Omental fat pad (tissue), 4 donors: ENCODE results near the gene UBE4A. TPM values are rescaled to one million over a fixed set of nuclear protein-coding genes. Genes with fewer than 3 reads are reported as not detected.
A peak's percentile ranks its signal among the peaks of the same experiment; 100 is the strongest.
"Not testable (repeated sequence)": the region's sequence is repeated elsewhere in the genome, so short reads cannot be mapped to it uniquely, and the experiment has no call there.

Experiments used
- ATAC-seq: fragments of 150-250 bp; one replicate; pipeline ENCODE4 v1.9.1; 2016; ENCODE audit warnings: mild to moderate bottlenecking, moderate library complexity; ENCODE audit not compliant: low FRiP score
- DNase-seq: peaks from one replicate; pipeline ENCODE4 v3.0.0-alpha.2; 2019; ENCODE audit warnings: low spot score
- CTCF ChIP-seq, 3 donors: fragments of 450-650 bp; IDR thresholded peaks; one replicate each; pipeline ENCODE4 v1.5.1; 2016 to 2017; ENCODE audit warnings: antibody characterized with exemption in 3 of 3, mild to moderate bottlenecking in 3 of 3, moderate library complexity in 2 of 3
- total RNA-seq, 4 donors: library from RNA; depleted of rRNA; stranded (reverse); fragments of >200 nt; gene quantifications; one replicate each; pipeline ENCODE4 v1.1.0, GENCODE V29; 2016

The UBE4A gene
- total RNA-seq, 4 donors from 2014 or later: 39.3 to 45.9 (median 42.3) TPM

- TF ChIP-seq CTCF (IDR thresholded peaks at IDR 0.05): no peak
- DNase-seq: peak; percentile 77
- ATAC-seq: peak; percentile 57
These were observed 41.9 kb downstream of the UBE4A start, which contains the start of gene ATP5MG for GRCh38 chr11:118401151-118401879. TSS of gene ATP5MG (plus strand) at chr11:118401606. CDS start at chr11:118401666, 60 bp downstream.

GRCh38 chr11:118401880-118402590, 42.6 kb downstream of the UBE4A start:
- ATAC-seq (peak; percentile 87), DNase-seq (no peak)
- TF ChIP-seq CTCF (IDR thresholded peaks at IDR 0.05): no peak

GRCh38 chr11:118402594-118402993, 43.2 kb downstream of the UBE4A start:
- DNase-seq, ATAC-seq: not testable (repeated sequence)

GRCh38 chr11:118406599-118407166, 47.3 kb downstream of the UBE4A start:
- no peak for DNase-seq
- no peak for TF ChIP-seq CTCF (IDR thresholded peaks at IDR 0.05)
- no peak for ATAC-seq

- ATAC-seq (no peak), DNase-seq (no peak)
- no peak for TF ChIP-seq CTCF (IDR thresholded peaks at IDR 0.05)
These were observed 50.8 kb downstream of the UBE4A start for GRCh38 chr11:118410055-118410745.

GRCh38 chr11:118411530-118411929, 52.1 kb downstream of the UBE4A start:
- no peak for TF ChIP-seq CTCF (IDR thresholded peaks at IDR 0.05)
- DNase-seq: no peak
- ATAC-seq: no peak

GRCh38 chr11:118412921-118413320, 53.5 kb downstream of the UBE4A start:
- DNase-seq: no peak
- ATAC-seq: no peak
- TF ChIP-seq CTCF (IDR thresholded peaks at IDR 0.05): no peak
